HG02938 (cell line): ENCODE results near the gene PM20D1.
"Not testable (repeated sequence)": the region's sequence is repeated elsewhere in the genome, so short reads cannot be mapped to it uniquely, and the experiment has no call there.

Experiments
- ATAC-seq: cut with Tn5 transposase; IDR thresholded peaks from one replicate; pipeline ENCODE4 v1.9.1; 2021; ENCODE audit warnings: mild to moderate bottlenecking, moderate library complexity; ENCODE audit not compliant: unreplicated experiment

PM20D1 gene

DNA sequence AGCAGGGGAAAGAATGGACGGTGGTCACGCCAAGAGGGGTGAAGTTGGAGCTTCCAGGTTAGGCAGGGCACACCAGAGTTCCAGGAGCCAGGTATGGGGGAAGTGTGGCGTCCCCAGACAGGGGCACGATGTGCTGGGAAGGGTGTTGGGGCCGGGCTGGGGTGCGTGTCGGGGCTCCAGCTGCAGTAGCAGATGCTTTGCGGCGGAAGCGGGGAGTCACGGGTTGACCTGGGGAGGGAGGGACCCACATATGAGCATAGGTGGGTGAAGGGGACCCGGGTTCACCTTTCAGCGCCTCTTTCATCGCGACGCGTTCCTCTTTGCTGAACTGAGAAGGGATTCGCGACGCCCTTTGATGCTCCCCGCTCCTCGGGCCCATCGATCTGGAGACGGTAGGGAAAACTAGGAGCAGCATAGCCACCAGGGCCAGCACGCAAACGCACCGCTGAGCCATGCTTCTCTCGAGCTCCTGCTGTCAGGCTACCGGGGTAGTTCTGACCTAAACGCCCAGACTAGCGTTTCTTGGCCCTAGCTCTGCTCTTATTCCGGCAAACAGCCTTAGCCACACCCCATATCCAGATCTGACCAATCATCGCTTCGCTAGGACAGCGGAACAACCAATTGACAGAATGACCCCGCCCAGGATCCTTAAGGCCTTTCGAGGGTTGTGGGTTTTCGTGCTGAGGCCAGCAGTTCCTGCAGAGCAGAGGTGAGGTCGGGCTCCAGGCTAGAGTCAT, at the start of gene PM20D1:
Gene PM20D1, minus strand, starts transcription at position 514 of the 737 bp plus-strand sequence. Its CDS starts 60 bp downstream, at position 454.
- peak; percentile 98 for ATAC-seq

- no peak for ATAC-seq
Observed at GRCh38 chr1:205896351-205896750, 46.4 kb upstream of the PM20D1 start.

DNA sequence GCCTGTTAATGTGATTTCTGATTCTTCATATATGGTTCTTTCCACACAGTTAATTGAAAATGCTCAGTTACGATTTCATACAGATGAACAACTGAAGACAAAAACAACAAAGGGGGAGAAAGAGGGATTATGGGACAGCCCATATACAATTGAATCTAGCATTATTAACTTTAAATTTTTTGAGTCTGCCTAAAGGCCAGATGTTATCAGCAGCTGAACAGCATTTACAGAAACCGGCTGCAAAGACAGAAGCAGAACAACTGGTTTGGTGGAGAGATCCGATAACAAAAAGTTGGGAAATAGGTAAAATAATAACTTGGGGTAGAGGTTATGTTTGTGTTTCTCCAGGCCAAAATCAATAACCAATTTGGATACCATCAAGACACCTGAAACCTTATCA, 44.2 kb upstream of the PM20D1 start:
- not testable (repeated sequence) for ATAC-seq

DNA sequence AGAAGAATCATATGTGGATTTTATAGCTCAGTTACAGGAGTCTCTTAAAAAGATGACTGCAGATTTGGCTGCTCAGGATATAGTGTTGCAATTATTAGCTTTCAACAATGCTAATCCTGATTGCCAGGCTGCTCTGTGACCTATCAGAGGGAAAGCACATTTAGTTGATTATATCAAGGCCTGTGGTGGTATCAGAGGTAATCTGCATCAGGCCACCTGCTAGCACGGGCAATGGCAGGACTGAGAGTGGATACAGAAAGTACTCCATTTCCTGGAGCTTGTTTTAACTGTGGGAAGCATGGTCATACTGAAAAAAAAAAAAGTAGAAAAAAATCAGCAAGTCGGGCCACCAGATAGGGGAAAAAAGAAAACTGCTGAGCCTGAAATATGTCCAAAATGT, 42.2 kb upstream of the PM20D1 start:
- ATAC-seq = not testable (repeated sequence)

GRCh38 chr1:205891481-205891880, 41.5 kb upstream of the PM20D1 start:
- not testable (repeated sequence) for ATAC-seq

DNA sequence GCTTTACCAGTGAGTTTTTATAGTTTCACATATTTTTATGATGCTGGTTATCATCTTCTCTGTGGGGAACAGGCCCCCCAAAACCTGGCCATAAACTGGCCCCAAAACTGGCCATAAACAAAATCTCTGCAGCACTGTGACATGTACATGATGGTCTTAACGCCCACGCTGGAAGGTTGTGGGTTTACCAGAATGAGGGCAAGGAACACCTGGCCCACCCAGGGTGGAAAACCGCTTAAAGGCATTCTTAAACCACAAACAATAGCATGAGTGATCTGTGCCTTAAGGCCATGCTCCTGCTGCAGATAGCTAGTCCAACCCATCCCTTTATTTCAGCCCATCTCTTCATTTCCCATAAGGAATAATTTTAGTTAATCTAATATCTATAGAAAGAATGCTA, 40.7 kb upstream of the PM20D1 start:
- not testable (repeated sequence) for ATAC-seq

- not testable (repeated sequence) for ATAC-seq
Observed at GRCh38 chr1:205889706-205890105, 39.8 kb upstream of the PM20D1 start.

- not testable (repeated sequence) for ATAC-seq
Observed at GRCh38 chr1:205889006-205889405, 39.1 kb upstream of the PM20D1 start.

DNA sequence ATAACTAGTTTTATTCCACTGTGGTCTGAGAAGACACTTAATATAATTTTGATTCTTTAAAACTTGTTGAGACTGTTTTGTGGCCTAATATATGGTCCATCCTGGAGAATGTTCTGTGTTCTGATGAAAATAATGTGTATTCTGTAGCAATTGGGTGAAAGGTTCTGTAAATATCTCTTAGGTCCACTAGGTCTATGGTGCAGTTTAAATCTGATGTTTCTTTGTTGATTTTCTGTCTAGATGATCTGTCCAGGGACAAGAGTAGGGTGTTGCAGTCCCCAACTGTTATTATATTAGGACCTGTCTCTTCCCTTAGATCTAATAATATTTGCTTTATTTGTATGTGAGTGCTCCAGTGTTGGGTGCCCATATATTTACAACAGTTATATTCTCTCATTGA, 33.9 kb upstream of the PM20D1 start:
- no peak for ATAC-seq

DNA sequence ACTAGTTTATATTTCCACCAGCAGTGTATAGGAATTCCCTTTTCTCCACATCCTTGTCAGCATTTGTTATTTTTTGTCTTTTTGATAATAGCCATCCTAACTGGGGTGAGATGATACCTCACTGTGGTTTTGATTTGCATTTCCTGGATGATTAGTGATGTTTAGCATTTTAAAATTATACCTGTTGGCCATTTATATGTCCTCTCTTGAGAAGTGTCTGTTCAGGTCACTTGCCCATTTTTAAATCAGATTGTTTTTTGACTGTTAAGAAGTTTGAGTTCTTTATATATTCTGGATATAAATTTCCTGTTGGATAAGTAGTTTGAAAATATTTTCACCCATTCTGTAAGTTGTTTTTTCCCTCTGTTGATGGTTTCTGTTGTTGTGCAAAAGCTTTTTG, 31.0 kb upstream of the PM20D1 start:
- no peak for ATAC-seq

DNA sequence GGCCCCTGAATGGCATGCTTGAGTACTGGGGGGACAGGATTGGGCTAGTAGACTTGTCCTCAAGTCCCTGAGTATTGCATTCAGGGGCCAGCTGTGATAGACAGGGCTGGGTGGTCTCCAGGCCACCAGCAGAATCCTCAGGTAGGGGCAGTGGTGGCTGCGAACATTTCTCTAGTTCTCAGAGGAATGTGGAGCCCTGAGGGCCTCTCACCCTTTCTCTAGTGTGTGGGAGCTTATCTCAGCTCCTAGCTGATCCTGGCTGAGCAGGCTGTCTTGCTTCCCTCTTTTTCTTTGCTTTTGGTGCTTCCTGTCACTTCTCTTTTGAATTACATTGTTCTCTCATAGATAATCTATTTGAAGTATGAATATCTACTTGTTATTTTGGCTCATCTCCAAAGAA, 30.0 kb upstream of the PM20D1 start:
- ATAC-seq = no peak

GRCh38 chr1:205878026-205878425, 28.1 kb upstream of the PM20D1 start:
- no peak for ATAC-seq

GRCh38 chr1:205873148-205873547, 23.2 kb upstream of the PM20D1 start:
- not testable (repeated sequence) for ATAC-seq

- no peak for ATAC-seq
Observed at GRCh38 chr1:205870236-205870635, 20.3 kb upstream of the PM20D1 start.

- ATAC-seq = no peak
Observed at GRCh38 chr1:205861540-205861939, 11.6 kb upstream of the PM20D1 start.

GRCh38 chr1:205858141-205858961, 8.4 kb upstream of the PM20D1 start:
- no peak for ATAC-seq

- not testable (repeated sequence) for ATAC-seq
Observed at GRCh38 chr1:205857501-205857900, 7.6 kb upstream of the PM20D1 start.

DNA sequence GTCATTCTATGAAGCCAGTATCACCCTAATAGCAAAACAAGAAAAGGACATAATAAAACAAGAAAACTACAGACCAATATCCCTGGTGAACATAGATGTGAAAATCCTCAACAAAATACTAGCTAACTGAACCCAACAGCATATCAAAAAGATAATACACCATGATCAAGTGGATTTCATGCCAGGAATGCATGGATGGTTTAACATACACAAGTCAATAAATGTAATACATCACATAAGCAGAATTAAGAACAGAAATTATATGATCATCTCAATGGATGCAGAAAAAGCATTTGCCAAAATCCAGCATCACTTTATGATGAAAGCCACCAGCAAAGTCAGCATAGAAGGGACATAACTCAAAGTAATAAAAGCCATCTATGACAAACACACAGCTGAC, 6.5 kb upstream of the PM20D1 start:
- ATAC-seq = no peak

DNA sequence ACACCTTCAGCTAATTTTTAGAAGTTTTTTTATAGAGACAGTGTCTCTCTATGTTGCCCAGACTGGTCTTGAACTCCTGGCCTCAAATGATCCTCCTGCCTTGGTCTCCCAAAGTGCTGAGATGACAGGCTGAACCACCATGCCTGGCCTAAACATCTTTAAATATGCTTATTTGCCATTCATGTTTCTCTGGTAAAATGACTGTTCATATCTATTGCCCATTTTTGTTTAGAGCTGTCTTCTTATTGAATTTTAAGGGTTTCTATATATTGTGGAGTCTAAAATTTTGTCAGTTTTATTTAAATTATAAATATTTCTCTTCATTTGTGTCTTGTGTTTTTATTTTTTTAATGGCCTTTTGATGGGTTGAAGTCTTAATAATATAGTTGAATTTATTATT, 3.0 kb upstream of the PM20D1 start:
- ATAC-seq = no peak

DNA sequence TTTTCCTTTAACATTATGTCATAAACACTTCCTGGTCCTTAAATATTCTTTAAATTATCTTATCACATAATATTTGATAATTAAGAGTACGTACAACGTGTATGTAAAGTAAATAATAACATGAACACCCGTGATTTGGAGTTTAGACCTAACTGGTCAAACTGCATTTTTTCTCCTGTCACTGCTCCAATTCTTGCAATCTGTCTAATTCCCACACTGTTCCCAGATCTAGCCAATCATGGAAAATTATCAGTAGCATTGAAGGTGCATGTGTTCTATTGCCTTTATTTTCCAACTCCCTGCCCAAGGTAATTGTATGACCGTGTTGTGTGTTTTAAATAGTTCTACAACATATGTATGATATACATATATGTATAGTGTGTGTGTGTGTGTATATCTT, 2.1 kb upstream of the PM20D1 start:
- no peak for ATAC-seq

DNA sequence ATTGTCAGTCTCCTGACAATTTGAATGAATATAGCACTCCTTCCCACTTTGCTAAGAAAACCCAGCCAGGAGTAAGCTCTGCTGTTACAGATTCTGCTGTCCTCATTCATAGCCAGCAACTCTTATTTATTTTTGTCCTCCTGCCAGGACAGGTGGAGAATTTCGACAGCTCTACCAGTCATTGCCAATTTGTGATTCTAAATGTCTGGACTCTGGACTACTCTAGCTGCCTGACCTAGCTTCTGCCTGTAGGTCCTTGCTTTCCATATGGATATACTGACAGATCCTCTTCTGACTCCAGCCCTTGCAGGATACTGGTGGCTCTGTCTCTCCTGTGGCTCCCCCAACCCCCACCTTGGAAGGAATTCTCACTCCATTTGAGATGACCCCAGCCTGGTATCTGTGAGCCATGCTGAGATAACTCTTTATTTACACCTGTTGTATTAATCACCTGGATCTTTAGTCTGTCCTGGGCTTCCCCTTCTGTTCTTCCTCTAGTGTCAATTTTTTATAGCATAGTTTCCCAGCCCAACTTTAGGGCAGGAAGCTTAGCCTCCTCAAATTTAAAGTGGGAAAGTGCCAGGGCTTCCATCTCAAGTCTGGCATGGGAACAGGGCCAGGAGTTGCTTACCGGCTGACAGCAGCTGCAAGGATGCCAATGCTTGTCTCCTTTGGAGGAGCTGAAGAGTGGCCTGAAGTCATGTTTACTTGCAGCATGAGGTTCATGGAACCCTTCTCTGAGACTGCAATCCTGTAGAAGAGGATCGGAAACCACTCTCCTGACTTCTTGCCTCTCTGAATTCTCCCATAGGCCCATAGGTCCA, 6.7 kb downstream of the PM20D1 start:
- no peak for ATAC-seq
